Measurements from ENCODE around the gene CD163.
"Not testable (repeated sequence)": the region's sequence is repeated elsewhere in the genome, so short reads cannot be mapped to it uniquely, and the experiment has no call there.

Gene CD163

GRCh38 chr12:7448099-7448498 lies 55.5 kb downstream of the CD163 start:
- no peak for DNase-seq

GRCh38 chr12:7444537-7444936 lies 59.0 kb downstream of the CD163 start:
- no peak for DNase-seq

- no peak for DNase-seq
These were observed 59.5 kb downstream of the CD163 start, which contains the start of gene CD163L1 for GRCh38 chr12:7444076-7444475. Gene CD163L1 (minus strand): TSS chr12:7444153. CDS start chr12:7444127, 26 bp downstream.

GRCh38 chr12:7441216-7441615 lies 62.4 kb downstream of the CD163 start:
- DNase-seq: no peak

- no peak for DNase-seq
These were observed 63.7 kb downstream of the CD163 start for GRCh38 chr12:7439579-7440505.

GRCh38 chr12:7438291-7438995 lies 65.1 kb downstream of the CD163 start:
- not testable (repeated sequence) for DNase-seq

- not testable (repeated sequence) for DNase-seq
These were observed 66.1 kb downstream of the CD163 start for GRCh38 chr12:7437494-7437893.

GRCh38 chr12:7434670-7435069 lies 68.9 kb downstream of the CD163 start:
- DNase-seq: no peak

GRCh38 chr12:7433276-7433822 lies 70.2 kb downstream of the CD163 start:
- DNase-seq: no peak

- no peak for DNase-seq
These were observed 71.4 kb downstream of the CD163 start for GRCh38 chr12:7431993-7432685.
